GM18511 (cell line): ENCODE data around the gene ZNF232.
A peak's percentile ranks its signal among the peaks of the same experiment; 100 is the strongest.
"Not testable (repeated sequence)": the region's sequence is repeated elsewhere in the genome, so short reads cannot be mapped to it uniquely, and the experiment has no call there.

Experiments
- ATAC-seq: cut with Tn5 transposase; IDR thresholded peaks from one replicate; pipeline ENCODE4 v1.9.1; 2021; ENCODE audit warnings: mild to moderate bottlenecking, moderate library complexity; ENCODE audit not compliant: unreplicated experiment

ZNF232 gene

GRCh38 chr17:5099271-5099670, 12.4 kb downstream of the ZNF232 start:
- ATAC-seq: no peak

GRCh38 chr17:5097101-5097834, 14.4 kb downstream of the ZNF232 start:
- ATAC-seq: no peak

GRCh38 chr17:5096731-5097100, 15.0 kb downstream of the ZNF232 start:
- ATAC-seq: no peak

GRCh38 chr17:5092218-5093010, 19.3 kb downstream of the ZNF232 start:
- no peak for ATAC-seq

GRCh38 chr17:5080591-5080990, 31.1 kb downstream of the ZNF232 start:
- ATAC-seq: no peak

GRCh38 chr17:5078106-5079028, 33.3 kb downstream of the ZNF232 start, which contains the start of gene ZFP3:
ZFP3 (plus strand) TSS chr17:5078467; CDS start chr17:5091505, 13,038 bp downstream.
- ATAC-seq: peak; percentile 75

DNA sequence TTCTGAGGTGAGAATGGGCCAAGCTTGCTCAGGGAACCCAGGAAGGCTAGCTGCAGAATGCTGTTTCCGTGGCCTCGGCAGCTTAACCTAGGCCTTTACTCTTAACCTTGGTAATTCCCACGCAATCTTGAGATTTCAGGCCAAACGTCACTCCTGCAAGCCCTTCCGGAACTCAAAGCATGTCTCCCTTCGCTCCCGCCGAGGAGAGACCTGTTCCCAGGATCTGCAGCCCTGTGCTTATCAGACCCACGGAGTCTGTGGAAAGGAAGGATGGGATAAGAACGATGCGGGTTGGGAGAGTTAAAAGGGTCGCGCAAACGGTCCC, 33.9 kb downstream of the ZNF232 start:
- ATAC-seq: no peak

GRCh38 chr17:5077275-5077674, 34.4 kb downstream of the ZNF232 start:
- ATAC-seq: not testable (repeated sequence)

DNA sequence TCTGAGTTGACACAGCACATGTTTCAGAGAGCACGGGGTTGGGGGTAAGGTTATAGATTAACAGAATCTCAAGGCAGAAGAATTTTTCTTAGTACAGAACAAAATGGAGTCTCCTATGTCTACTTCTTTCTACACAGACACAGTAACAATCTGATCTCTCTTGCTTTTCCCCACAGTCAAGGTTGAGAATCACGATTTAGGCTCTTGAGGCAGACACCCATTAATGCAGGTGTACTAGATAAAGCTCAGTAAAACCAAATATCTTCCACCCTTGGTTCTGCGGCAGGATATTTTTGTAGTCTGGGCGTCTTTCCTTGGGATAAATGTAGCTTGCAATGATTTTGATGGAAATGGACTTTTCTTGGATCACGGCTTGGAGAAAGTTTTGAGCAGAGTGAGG, 36.2 kb downstream of the ZNF232 start:
- not testable (repeated sequence) for ATAC-seq

DNA sequence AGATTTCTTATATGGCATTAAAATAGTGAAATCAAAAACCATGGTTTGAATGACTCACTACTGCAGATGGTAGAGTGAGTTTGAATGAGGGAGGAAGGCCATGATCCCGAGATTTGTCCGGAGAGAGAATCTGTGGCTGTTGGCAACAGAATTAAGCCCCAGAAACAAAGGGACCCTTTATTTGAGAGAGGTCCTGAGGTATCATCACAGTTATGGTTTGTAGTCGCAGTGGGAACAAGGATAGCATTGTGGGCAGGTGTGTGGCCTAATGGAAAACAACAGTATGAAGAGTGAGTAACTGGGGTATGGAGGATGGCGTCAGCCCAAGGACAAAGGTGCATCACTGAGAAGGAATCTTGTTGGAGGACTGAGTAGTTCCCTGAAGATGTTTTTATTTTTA, 42.0 kb downstream of the ZNF232 start:
- no peak for ATAC-seq

DNA sequence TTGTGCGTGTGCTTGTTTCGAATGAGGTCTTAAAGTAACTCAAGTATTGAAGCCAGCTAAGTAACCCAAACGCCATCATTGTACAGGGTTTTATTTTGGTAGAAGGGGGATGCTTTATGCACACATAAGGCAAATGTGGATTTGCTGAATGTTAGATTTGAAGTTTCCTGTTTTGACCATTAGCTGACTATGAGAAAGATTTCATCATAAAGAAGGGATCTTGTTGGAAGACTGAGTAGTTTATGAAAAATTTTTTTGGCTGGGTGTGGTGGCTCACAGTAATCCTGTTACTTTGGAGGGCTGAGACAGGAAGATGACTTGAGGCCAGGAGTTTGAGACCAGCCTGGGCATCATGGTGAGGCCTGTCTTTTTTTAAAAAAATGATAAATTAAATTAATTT, 43.4 kb downstream of the ZNF232 start:
- ATAC-seq: no peak

- ATAC-seq: no peak
Observed at GRCh38 chr17:5065227-5065744, 46.4 kb downstream of the ZNF232 start.
